ENCODE results near the gene TRIML2. TPM values are rescaled to one million over a fixed set of nuclear protein-coding genes. Genes with fewer than 3 reads are reported as not detected.

TRIML2 gene
- polyA plus RNA-seq, 1 of the 3 experiments (the other 2 are of a cell fraction) = not detected

DNA sequence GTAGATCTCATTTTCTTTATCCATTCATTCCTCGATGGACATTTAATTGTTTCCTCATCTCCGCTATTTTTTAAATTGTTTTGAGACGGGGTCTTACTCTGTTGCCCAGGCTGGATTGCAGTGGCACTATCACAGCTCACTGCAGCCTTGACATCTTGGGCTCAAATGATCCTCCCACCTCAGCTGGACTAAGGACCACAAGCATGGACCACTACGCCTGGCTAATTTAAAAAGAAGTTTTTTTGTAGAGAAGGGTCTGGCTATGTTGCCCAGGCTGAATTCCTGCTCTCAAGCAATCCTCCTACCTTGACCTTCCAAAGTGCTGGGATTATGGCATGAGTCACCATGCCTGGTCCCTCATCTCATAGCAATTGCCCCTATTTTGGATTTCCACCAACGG, 22.8 kb upstream of the TRIML2 start (continued):
- TF ChIP-seq NRF1 (IDR thresholded peaks at IDR 0.05; ENCODE audit: low read depth, low read length) (no peak), EP300 (IDR thresholded peaks at IDR 0.05; ENCODE audit: borderline replicate concordance in 1 of 2, low read depth in 1 of 2, low read length in 1 of 2) (no peak), TEAD4 (IDR thresholded peaks at IDR 0.05; ENCODE audit: borderline replicate concordance, insufficient read depth) (no peak)
- TF ChIP-seq, protein P1, sequence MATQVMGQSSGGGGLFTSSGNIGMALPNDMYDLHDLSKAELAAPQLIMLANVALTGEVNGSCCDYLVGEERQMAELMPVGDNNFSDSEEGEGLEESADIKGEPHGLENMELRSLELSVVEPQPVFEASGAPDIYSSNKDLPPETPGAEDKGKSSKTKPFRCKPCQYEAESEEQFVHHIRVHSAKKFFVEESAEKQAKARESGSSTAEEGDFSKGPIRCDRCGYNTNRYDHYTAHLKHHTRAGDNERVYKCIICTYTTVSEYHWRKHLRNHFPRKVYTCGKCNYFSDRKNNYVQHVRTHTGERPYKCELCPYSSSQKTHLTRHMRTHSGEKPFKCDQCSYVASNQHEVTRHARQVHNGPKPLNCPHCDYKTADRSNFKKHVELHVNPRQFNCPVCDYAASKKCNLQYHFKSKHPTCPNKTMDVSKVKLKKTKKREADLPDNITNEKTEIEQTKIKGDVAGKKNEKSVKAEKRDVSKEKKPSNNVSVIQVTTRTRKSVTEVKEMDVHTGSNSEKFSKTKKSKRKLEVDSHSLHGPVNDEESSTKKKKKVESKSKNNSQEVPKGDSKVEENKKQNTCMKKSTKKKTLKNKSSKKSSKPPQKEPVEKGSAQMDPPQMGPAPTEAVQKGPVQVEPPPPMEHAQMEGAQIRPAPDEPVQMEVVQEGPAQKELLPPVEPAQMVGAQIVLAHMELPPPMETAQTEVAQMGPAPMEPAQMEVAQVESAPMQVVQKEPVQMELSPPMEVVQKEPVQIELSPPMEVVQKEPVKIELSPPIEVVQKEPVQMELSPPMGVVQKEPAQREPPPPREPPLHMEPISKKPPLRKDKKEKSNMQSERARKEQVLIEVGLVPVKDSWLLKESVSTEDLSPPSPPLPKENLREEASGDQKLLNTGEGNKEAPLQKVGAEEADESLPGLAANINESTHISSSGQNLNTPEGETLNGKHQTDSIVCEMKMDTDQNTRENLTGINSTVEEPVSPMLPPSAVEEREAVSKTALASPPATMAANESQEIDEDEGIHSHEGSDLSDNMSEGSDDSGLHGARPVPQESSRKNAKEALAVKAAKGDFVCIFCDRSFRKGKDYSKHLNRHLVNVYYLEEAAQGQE (IDR thresholded peaks at IDR 0.05; ENCODE audit: low read depth, low read length) = no peak

DNA sequence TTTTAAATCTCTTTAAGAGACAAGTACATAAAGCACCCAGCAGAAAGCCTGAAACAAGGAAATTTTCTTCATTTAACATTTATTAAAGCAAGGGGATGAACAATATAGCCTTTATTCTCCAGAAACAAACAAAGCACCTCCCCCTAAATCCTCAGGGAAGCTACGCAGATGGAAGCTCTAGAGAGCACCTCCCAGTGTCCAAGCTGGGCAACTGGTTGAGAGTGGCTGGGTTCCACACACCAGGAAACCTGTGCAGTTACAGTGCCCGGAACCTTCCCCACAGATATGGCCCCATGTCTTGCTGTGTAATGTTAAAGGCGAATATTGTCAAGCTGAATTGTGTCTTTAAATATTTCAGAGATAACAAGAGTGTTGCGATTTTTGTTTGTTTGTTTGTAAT, 21.0 kb upstream of the TRIML2 start:
- Histone ChIP-seq H2AFZ (ENCODE audit: low read depth) (no peak overlapping the region), H3K27ac (ENCODE audit: low read depth in 2 of 2, low read length in 1 of 2) (no peak overlapping the region), H3F3A (replicated peaks; ENCODE audit: insufficient read depth) (no peaks in the 10 kb centered on the region), H3K9ac (no peak overlapping the region), H3K4me2 (no peak overlapping the region), H3K27me3 (ENCODE audit: insufficient read depth) (no peaks in the 10 kb centered on the region), H3K9me3 (no peaks in the 10 kb centered on the region), H3K79me2 (ENCODE audit: insufficient read depth) (no peaks in the 10 kb centered on the region), H3K36me3 (replicated peaks in 1 of 2; ENCODE audit: control insufficient read depth in 1 of 2, insufficient read depth in 2 of 2, low read length in 1 of 2) (no peaks in the 10 kb centered on the region), H3K4me1 (ENCODE audit: control insufficient read depth in 1 of 2, insufficient read depth in 2 of 2, low read depth in 1 of 2, low read length in 1 of 2) (no peaks in the 10 kb centered on the region), H3K9me2 (no peaks in the 10 kb centered on the region), H3K4me3 (ENCODE audit: low read depth in 2 of 2, low read length in 1 of 2) (no peak overlapping the region), H4K20me1 (ENCODE audit: insufficient read depth) (no peaks in the 10 kb centered on the region)
- no peak for DNase-seq
- WGBS (ENCODE audit: low lambda C conversion rate) = 54% methylated on average over 4 of the region's 4 CpGs
- TF ChIP-seq IRF3 (IDR thresholded peaks at IDR 0.05; ENCODE audit: low read depth, low read length) (no peak), SMC3 (IDR thresholded peaks at IDR 0.05; ENCODE audit: low read depth, low read length) (no peak), TAF1 (IDR thresholded peaks at IDR 0.05; ENCODE audit: borderline replicate concordance, low read depth, low read length) (no peak), NFIC (IDR thresholded peaks at IDR 0.05; ENCODE audit: borderline replicate concordance) (no peak), RXRA (IDR thresholded peaks at IDR 0.05; ENCODE audit: borderline replicate concordance, low read depth) (no peak), MAX (IDR thresholded peaks at IDR 0.05; ENCODE audit: low read depth) (no peak), EZH2phosphoT487 (IDR thresholded peaks at IDR 0.05; ENCODE audit: borderline replicate concordance, low read depth) (no peak), USF2 (IDR thresholded peaks at IDR 0.05; ENCODE audit: borderline replicate concordance, low read depth, low read length) (no peak), CTCF (IDR thresholded peaks at IDR 0.05) (no peak), MXI1 (IDR thresholded peaks at IDR 0.05; ENCODE audit: low read depth, low read length) (no peak)
- TF ChIP-seq, protein P2, sequence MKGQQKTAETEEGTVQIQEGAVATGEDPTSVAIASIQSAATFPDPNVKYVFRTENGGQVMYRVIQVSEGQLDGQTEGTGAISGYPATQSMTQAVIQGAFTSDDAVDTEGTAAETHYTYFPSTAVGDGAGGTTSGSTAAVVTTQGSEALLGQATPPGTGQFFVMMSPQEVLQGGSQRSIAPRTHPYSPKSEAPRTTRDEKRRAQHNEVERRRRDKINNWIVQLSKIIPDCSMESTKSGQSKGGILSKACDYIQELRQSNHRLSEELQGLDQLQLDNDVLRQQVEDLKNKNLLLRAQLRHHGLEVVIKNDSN (IDR thresholded peaks at IDR 0.05; ENCODE audit: borderline replicate concordance, low read depth) = no peak
- TF ChIP-seq, protein P3, sequence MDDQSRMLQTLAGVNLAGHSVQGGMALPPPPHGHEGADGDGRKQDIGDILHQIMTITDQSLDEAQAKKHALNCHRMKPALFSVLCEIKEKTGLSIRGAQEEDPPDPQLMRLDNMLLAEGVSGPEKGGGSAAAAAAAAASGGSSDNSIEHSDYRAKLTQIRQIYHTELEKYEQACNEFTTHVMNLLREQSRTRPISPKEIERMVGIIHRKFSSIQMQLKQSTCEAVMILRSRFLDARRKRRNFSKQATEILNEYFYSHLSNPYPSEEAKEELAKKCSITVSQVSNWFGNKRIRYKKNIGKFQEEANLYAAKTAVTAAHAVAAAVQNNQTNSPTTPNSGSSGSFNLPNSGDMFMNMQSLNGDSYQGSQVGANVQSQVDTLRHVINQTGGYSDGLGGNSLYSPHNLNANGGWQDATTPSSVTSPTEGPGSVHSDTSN (IDR thresholded peaks at IDR 0.05) = no peak
- ChIA-PET POLR2A (no interaction called here), CTCF (no interaction called here)
